HG03196 (cell line): ENCODE data around the gene SFR1.
"Not testable (repeated sequence)": the region's sequence is repeated elsewhere in the genome, so short reads cannot be mapped to it uniquely, and the experiment has no call there.

ENCODE experiments used
- ATAC-seq: cut with Tn5 transposase; IDR thresholded peaks from one replicate; pipeline ENCODE4 v1.9.1; 2021; ENCODE audit not compliant: unreplicated experiment

SFR1 gene

DNA sequence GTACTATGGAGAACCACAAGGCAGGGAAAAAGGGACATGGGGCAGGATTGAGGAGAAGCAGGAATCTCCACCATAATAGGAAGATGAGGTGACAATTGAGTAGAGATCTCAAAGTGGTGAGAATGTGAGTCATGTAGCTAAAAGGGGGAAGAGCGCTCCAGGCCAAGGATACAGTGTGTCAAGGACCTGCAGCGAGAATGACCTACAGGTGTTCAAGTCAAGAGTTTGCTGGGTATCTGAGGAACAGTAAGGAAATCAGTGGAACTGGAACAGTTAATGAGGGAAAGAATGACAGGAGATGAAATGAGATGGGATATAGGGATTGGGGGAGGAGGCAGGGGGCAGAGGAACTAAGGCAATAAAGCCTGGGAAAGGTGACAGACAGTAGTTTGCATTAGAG lies 33.6 kb downstream of the SFR1 start:
- no peak for ATAC-seq

DNA sequence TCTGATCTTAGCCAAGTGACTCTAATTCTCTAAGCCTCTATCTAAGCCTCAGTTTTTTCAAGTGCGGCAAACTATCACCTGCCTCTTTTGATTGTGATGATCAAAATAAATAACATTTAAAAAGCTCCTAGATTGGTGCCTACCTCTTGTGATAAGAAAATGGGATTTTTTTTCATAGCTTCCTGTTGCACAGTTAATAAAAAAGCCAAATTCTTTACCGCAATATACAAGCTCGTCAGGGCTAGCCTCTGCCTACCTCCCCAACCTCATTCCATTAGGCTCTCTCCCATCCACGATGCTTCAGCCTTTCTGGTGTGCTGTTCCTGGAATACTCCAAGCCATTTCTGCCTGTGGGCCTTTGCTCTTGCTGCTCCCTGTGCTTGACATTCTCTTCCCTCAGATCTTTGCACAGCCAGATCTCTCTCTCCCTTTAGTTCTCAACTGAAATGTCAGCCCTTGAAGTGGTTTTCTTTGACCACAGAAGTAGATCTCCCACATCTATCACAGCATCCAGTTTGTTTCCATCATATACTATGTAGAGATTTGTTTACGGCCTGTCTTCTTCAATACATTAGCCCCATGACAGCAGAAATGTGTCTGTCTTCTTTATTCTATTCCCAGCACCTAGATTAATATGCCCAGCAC lies 48.8 kb downstream of the SFR1 start:
- ATAC-seq = no peak

DNA sequence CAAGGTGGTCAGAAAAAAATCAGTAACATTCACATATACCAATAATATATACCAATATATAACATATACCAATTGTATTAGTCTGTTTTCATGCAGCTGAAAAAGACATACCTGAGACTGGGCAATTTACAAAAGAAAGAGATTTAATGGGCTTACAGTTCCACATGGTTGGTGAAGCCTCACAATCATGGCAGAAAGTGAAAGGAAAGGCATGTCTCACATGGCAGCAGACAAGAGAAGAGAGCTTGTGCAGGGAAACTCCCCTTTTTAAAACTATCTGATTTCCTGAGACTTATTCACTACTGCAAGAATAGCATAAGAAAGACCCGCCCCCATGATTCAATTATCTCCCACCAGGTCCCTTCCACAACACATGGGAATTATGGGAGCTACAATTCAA lies 52.2 kb downstream of the SFR1 start:
- ATAC-seq = not testable (repeated sequence)
